Erythroblast (primary cell): ENCODE results near the gene LIAS.

ENCODE experiments used
- GATA1 ChIP-seq: IDR thresholded peaks from 2 replicates; pipeline ENCODE4 v1.6.1; 2011; ENCODE audit warnings: low read depth, mild to moderate bottlenecking, control low read depth, low read length, moderate library complexity
- POLR2A ChIP-seq: IDR thresholded peaks from 2 replicates; pipeline ENCODE4 v1.6.1; 2011; ENCODE audit warnings: mild to moderate bottlenecking, low read length

DNA sequence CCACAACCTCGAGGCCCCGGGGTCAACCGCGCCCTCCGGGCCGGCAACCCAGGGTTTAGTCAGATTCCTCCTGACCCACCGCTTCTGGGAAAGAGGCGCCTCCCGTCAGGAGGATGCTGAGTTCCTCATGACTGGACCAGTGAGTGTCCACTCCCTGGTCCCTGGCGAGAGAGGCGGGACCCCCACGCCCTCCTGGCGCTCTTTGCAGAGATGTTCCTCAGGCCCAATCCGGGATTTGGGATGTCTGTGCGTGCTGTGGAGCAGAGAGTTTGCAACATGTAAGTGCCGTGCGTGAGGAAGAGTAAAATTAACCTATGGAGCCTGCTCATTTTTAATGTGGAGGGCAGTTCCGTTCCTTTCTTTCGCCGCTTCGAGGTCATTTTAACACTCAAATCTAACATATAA, 69.2 kb downstream of the LIAS start:
- no peak for TF ChIP-seq POLR2A
- TF ChIP-seq GATA1, result no peak
